CD4-positive, alpha-beta T cell treated with Interleukin-12 subunit alpha and Interleukin-12 subunit beta, for 1 hour (primary cell): ENCODE results near the gene APOA5.
"Not testable (repeated sequence)": the region's sequence is repeated elsewhere in the genome, so short reads cannot be mapped to it uniquely, and the experiment has no call there.

Experiments
- DNase-seq: peaks from one replicate; pipeline ENCODE4 v3.0.0-alpha.2; 2020

Gene APOA5, protein sequence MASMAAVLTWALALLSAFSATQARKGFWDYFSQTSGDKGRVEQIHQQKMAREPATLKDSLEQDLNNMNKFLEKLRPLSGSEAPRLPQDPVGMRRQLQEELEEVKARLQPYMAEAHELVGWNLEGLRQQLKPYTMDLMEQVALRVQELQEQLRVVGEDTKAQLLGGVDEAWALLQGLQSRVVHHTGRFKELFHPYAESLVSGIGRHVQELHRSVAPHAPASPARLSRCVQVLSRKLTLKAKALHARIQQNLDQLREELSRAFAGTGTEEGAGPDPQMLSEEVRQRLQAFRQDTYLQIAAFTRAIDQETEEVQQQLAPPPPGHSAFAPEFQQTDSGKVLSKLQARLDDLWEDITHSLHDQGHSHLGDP

DNA sequence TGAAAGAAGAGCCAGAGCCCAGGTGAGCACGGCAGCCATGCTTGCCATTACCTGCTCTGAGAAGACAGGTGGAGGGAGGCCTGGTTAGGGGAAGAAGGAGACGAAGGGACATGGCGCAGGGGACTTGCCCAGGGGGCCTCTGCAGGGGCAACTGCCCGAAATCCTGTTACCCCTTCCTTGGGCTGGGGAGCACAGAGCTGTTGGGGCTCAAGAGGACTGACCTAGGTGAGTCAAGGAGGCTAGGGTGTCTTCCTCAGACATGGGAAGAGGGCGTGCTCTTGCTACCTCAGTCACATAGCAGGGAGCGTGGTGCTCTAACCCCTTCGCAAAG, at the start of gene APOA5:
APOA5 (minus strand) TSS at position 67 of the 331 bp plus-strand sequence; CDS start at position 48, 19 bp downstream.
- no peak for DNase-seq

DNA sequence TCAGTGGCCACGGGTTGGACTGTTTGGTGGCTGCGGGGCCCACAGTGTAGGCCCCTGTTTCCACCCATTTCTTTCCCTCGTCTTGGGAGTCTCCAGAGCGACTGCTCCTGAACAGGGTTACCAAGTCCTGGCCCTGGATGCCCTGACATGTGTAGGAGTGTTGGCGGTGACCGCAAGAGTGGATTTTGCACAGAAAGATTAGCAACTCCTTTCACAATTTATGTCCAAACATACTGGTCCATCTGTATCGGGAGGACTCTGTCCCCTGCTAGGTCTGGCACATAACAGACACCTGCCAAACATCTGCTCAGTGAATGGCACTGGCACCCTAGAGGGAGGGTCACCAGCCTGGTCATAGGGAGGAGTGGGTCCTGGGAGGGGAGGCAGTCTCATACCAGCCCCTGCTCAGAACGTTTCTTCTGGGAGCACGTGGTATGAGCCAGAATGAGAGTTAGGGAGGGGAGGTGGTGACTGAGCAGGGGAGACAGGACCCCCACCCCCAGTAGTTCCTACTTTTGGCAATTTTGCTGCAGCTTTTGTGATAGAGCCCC, 49.1 kb upstream of the APOA5 start:
- DNase-seq, result no peak

DNA sequence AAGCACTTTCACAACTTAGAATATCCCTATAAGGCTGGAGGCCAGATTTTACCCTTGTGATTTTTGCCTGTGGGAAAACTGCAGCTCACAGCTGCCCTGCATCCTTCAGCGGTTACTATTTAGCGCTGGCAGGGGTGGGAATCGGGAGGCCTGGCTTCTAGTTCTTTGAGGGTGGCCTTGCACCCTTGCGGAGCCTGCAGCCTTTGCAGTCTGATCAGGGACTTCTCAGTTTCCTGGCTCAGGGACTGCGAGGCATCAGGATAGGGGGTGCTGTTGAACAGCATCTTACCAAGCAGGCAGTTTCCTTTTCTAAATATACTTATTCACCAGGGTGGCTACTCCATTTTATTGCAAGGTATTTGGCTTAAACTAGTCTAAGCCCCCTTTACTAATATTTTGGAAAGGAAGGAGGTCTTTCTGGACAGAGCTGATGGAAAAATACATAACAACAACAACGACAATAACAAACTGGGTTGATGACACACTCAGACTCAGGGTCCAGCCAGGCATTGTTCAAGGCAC, 48.6 kb upstream of the APOA5 start:
- DNase-seq, result no peak

DNA sequence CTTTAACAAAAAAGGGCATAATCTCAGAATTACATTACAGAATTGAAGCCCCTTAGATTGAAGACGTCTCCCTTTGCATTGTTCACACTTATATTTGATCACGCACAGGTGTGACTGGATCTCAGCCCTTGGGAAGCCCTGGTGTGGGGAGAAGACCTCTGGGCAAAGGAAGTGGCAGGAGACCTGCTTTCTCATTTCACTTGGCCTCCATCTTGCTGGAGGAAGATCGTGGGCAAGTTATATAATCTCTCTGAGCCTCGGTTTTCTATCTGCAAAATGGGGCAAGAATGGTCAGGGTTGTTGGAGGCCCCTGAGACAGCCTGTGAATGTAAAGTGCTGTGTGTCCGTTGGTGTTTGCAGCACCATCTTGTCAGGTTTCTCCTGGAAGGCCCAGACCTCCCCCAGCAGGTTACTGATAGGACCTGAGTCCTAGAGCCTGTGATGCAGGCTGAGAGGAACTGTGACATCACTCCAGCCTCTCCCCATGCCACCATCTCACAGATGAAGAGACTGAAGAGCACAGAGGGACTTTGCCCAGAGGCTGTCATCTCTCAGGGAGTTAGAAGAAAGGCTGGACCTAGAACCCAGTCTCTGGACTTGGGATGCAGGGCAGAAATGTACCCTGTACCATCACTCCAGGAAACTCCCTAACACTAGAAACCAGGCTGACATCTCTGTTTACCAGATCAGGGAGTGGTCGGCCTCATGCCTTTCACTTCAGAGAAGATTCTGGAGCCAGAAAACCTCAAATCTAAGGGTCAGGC, 46.8 kb upstream of the APOA5 start:
- DNase-seq, result no peak

DNA sequence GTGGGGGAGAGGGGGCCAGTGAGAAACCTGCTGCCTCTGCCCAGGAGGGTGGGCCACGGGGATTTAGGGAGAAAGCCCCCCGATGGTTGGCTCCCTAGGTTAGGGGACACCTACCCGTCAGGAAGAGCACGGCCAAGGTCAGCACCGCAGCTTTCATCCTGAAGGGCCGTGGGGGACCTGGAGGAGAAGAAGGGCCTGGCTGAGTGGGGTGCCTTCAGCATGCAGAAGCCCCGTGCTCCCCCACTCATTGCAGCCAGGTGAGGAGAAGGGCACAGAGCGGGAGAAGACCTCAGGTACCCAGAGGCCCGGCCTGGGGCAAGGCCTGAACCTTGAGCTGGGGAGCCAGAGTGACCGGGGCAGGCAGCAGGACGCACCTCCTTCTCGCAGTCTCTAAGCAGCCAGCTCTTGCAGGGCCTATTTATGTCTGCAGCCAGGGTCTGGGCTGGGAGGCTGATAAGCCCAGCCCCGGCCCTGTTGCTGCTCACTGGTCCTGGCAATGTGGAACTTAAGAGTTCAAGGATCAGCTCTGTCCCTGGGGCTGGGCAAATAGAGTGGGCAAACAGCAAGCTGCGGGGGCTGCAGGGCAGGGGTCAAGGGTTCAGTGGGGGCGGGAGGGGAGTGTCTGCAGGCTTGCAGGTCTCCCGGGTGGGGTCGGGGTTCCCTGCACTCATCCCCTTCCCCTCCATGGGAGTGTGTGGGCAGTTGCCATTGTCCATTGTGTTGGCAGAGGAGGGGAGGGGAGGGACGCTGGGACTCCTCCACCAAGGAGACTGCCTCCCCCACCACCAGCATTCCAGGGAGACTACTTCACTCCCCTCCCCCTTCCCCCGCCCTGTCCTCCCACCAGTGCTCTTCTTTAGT, 45.8 kb upstream of the APOA5 start, which contains the start of gene APOA1:
APOA1 (minus strand) TSS at position 392 of the 861 bp plus-strand sequence; CDS start at position 157, 235 bp downstream.
- no peak for DNase-seq

DNA sequence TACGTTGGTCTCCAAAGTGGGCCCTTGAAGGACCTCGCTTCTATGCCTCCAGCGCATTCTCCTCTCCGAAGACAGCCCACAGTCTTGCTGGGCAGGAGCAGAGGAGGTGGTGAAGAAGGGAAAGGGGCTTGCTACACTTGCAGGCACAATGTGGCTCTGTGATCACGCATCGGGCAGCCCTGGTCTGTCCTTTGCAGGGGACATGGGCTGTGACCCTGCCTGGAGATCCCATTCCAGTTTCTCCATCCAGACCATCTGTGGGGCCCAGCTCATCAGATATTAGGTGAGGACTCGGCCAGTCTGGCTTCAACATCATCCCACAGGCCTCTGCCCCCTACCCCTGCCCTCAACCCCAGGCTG, 44.9 kb upstream of the APOA5 start:
- DNase-seq, result no peak

DNA sequence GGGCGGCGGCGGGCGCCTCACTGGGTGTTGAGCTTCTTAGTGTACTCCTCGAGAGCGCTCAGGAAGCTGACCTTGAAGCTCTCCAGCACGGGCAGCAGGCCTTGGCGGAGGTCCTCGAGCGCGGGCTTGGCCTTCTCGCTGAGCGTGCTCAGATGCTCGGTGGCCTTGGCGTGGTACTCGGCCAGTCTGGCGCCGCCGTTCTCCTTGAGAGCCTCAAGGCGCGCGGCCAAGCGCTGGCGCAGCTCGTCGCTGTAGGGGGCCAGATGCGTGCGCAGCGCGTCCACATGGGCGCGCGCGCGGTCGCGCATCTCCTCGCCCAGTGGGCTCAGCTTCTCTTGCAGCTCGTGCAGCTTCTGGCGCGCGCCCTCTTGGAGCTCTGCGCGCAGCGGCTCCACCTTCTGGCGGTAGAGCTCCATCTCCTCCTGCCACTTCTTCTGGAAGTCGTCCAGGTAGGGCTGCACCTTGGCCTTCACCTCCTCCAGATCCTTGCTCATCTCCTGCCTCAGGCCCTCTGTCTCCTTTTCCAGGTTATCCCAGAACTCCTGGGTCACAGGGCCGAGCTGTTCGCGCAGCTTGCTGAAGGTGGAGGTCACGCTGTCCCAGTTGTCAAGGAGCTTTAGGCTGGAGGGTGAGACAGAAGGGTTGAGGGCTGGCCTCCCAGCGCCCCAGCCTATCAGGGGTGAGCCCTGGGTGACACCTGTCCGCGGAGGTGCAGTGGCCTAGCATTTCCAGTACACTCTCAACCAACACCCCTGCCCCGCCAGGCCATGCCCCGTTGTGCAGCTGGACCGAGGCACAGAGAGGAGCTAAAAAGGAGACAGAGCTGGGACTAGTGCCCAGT, 44.3 kb upstream of the APOA5 start:
- peak; percentile 85 for DNase-seq

DNA sequence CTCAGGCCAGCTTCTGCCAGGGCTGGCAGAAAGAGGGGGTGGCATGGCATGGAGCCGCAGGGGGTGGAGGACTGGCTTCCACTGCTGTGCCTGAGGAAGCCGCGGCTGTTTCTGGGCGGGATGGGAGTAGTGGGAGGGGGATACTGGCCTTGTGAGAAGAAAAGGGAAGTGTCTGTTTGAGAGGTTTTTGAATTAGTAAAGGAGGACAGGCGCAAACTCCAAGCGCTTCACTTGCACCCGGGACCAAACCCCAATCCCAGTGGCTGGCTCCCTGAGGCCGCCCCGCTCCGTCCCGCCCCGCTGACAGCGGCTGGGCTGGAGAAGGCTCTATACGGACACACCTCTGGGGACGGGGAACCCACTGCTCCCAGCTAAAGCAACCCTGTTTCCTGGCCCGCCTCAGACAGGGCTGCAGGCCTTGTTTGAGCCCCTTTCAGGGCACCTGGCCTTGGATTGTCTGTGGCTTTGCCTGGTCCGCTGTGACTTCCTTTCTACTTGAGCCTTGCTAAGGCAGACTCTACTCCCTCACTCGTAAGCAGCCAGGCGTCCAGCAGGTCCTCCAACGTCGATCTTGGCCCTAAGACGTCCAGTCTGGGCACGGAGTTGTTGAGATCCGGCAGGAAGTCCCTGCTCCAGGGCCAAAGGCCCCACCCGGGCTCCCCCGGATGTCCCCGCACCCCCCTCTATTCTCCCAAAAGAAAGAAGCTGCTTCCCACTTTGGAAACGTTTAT, 43.5 kb upstream of the APOA5 start:
- DNase-seq, result no peak

DNA sequence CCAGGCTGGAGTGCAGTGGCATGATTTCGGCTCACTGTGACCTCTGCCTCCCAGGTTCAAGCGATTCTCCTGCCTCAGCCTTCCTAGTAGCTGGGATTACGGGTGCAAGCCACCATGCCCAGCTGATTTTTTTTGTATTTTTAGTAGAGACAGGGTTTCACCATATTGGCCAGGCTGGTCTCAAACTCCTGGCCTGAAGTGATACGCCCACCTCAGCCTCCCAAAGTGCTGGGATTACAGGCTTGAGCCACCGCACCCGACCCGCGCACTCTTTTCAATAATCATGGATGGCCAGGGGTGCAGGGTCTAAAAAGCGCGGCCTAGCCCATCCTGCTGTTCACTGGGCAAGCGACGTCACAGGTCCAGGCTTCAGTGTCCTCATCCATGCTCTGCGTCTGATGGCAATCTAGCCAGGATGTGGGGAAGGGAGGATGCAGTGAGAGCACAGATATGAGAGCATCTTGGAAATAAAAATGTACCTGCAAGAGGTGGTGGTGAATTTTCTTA, 42.9 kb upstream of the APOA5 start:
- DNase-seq, result not testable (repeated sequence)

DNA sequence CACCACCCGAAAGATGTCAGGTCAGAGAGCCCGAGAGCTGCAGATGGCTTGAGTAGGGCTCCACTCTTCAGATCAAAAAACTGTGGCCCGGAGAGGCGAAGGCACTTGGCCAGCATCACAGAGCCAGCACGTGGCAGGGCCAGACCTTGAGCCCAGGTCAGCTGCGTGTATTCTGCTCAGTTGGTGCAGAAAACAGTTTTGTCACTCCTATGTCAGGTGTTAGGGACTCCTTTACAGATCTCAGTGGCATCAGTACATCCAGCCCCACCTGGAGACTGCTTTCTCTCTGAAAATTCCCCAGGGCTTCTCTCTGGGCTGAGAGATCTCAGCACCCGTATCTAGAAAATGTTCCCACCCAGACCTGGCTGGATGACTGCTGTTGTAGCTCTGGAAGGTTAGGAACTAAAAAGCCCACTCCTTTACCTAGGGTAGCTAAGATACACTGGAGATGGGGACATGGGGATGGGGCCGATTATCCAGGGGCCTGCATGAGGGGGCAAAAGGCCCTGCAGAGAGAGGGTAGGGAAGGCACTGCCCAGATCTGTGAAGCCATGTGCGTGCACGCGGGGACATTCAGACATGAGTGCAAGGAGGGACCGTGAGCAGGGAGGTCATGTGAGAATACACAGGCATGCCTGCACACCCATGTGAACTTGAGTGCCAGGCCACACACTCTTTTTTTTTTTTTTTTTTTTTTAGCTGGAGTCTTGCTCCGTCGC, 42.3 kb upstream of the APOA5 start:
- DNase-seq, result no peak

DNA sequence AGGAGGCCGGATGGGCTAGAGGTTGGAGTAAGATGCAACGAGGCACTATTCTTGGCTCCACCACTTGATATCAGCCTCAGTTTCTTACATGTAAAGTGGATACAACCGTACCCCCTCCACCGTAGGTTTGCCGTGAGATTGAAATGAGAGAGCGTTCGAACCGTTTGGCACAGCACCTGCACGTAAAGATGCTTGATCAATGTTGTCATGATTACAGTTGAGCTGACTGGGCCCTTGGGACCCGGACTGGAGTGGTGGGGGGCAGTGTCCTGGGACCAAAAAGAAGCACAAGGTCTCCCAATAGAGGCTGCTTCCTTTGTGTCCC, 41.8 kb upstream of the APOA5 start:
- DNase-seq, result no peak

DNA sequence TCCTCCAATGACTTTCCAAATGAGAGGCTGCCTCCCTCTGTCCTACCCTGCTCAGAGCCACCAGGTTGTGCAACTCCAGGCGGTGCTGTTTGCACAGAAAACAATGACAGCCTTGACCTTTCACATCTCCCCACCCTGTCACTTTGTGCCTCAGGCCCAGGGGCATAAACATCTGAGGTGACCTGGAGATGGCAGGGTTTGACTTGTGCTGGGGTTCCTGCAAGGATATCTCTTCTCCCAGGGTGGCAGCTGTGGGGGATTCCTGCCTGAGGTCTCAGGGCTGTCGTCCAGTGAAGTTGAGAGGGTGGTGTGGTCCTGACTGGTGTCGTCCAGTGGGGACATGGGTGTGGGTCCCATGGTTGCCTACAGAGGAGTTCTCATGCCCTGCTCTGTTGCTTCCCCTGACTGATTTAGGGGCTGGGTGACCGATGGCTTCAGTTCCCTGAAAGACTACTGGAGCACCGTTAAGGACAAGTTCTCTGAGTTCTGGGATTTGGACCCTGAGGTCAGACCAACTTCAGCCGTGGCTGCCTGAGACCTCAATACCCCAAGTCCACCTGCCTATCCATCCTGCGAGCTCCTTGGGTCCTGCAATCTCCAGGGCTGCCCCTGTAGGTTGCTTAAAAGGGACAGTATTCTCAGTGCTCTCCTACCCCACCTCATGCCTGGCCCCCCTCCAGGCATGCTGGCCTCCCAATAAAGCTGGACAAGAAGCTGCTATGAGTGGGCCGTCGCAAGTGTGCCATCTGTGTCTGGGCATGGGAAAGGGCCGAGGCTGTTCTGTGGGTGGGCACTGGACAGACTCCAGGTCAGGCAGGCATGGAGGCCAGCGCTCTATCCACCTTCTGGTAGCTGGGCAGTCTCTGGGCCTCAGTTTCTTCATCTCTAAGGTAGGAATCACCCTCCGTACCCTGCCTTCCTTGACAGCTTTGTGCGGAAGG, 40.9 kb upstream of the APOA5 start:
- no peak for DNase-seq

DNA sequence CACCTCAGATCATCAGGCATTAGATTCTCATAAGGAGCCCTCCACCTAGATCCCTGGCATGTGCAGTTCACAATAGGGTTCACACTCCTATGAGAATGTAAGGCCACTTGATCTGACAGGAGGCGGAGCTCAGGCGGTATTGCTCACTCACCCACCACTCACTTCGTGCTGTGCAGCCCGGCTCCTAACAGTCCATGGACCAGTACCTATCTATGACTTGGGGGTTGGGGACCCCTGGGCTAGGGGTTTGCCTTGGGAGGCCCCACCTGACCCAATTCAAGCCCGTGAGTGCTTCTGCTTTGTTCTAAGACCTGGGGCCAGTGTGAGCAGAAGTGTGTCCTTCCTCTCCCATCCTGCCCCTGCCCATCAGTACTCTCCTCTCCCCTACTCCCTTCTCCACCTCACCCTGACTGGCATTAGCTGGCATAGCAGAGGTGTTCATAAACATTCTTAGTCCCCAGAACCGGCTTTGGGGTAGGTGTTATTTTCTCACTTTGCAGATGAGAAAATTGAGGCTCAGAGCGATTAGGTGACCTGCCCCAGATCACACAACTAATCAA, 40.2 kb upstream of the APOA5 start:
- DNase-seq, result no peak

DNA sequence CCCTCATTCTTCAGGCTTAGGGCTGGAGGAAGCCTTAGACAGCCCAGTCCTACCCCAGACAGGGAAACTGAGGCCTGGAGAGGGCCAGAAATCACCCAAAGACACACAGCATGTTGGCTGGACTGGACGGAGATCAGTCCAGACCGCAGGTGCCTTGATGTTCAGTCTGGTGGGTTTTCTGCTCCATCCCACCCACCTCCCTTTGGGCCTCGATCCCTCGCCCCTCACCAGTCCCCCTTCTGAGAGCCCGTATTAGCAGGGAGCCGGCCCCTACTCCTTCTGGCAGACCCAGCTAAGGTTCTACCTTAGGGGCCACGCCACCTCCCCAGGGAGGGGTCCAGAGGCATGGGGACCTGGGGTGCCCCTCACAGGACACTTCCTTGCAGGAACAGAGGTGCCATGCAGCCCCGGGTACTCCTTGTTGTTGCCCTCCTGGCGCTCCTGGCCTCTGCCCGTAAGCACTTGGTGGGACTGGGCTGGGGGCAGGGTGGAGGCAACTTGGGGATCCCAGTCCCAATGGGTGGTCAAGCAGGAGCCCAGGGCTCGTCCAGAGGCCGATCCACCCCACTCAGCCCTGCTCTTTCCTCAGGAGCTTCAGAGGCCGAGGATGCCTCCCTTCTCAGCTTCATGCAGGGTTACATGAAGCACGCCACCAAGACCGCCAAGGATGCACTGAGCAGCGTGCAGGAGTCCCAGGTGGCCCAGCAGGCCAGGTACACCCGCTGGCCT, 38.7 kb upstream of the APOA5 start:
- DNase-seq, result no peak

DNA sequence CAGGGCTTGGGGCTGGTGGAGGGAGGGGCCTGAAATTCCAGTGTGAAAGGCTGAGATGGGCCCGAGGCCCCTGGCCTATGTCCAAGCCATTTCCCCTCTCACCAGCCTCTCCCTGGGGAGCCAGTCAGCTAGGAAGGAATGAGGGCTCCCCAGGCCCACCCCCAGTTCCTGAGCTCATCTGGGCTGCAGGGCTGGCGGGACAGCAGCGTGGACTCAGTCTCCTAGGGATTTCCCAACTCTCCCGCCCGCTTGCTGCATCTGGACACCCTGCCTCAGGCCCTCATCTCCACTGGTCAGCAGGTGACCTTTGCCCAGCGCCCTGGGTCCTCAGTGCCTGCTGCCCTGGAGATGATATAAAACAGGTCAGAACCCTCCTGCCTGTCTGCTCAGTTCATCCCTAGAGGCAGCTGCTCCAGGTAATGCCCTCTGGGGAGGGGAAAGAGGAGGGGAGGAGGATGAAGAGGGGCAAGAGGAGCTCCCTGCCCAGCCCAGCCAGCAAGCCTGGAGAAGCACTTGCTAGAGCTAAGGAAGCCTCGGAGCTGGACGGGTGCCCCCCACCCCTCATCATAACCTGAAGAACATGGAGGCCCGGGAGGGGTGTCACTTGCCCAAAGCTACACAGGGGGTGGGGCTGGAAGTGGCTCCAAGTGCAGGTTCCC, 38.0 kb upstream of the APOA5 start, which contains the start of gene APOC3:
APOC3 (plus strand) TSS at position 383 of the 659 bp plus-strand sequence. CDS start 676 bp downstream, outside the sequence.
- DNase-seq, result no peak

DNA sequence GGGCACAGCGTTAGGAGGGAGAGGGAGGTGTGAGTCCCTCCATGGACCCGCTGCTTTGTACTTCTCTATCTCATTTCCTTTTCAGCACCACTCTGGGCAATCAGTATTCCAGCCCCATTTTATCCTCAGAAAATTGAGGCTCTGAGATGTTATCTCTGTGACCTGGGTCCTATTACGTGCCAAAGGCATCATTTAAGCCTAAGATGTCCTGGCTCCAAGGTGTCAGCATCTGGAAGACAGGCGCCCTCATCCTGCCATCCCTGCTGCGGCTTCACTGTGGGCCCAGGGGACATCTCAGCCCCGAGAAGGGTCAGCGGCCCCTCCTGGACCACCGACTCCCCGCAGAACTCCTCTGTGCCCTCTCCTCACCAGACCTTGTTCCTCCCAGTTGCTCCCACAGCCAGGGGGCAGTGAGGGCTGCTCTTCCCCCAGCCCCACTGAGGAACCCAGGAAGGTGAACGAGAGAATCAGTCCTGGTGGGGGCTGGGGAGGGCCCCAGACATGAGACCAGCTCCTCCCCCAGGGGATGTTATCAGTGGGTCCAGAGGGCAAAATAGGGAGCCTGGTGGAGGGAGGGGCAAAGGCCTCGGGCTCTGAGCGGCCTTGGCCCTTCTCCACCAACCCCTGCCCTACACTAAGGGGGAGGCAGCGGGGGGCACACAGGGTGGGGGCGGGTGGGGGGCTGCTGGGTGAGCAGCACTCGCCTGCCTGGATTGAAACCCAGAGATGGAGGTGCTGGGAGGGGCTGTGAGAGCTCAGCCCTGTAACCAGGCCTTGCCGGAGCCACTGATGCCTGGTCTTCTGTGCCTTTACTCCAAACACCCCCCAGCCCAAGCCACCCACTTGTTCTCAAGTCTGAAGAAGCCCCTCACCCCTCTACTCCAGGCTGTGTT, 37.2 kb upstream of the APOA5 start:
- DNase-seq, result no peak
